Esophagus squamous epithelium (tissue), 4 donors: Measurements from ENCODE around the gene BZW2.

Experiments used
- CTCF ChIP-seq, 6 experiments: fragments of 450-650 bp in 4 of 6; fragments of 200-600 bp in 2 of 6; sonication (generic) in 2 of 6; IDR thresholded peaks; one replicate each; pipeline ENCODE4 v1.5.1; 2016 to 2019; ENCODE audit warnings: antibody characterized with exemption in 6 of 6, mild to moderate bottlenecking in 4 of 6, moderate library complexity in 4 of 6
- POLR2A ChIP-seq, 4 donors: fragments of 450-650 bp; IDR thresholded peaks; one replicate each; pipeline ENCODE4 v1.6.1; 2017; ENCODE audit warnings: antibody characterized with exemption in 4 of 4, mild to moderate bottlenecking in 4 of 4, moderate library complexity in 3 of 4

- no peak for TF ChIP-seq CTCF (IDR thresholded peaks at IDR 0.05)
- TF ChIP-seq POLR2A (IDR thresholded peaks at IDR 0.05): no peak
These were observed 15.3 kb upstream of the BZW2 start for GRCh38 chr7:16630654-16631053.
